ENCODE measurements around the gene PHLPP1.

PHLPP1 gene

DNA sequence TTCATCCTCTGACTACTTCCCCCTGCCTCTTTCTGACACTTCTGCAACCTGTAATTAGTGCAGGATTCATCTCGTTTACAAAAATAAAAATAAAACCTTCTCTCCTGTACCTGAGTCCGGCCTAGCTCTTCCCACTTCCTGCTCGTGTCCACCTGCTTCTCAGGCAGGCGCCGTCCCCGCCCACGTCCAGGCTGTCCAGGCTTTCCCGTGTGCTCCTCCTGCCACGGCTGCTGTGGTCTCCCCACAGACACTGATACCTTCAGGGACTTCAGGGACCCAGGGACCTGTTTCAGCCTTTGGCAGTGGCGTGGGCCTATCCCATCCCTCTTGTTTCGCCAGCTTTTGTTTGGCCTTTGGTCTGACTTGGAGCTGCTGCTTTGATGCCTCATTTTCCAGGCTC is 272.5 kb downstream of the PHLPP1 start:
- no peak for FAIRE-seq

DNA sequence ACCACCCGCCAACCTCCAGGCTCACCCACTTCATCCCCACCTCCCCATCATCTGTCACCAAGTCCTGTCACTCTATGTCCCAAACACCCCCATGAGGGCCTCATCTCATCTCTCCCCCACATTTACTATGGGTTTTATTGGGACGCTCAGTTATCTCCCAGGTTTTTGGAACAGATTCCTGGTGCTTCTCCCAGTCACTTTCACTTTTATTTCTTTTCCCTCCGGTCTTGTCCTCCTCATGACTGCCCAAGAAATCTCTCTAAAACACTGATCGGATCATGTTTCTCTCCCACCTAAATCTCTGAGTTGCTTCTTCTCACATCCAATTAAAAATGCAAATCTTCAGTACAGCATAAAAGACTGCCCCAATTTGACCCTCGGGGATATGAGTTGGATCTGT is 273.1 kb downstream of the PHLPP1 start:
- no peak for FAIRE-seq

DNA sequence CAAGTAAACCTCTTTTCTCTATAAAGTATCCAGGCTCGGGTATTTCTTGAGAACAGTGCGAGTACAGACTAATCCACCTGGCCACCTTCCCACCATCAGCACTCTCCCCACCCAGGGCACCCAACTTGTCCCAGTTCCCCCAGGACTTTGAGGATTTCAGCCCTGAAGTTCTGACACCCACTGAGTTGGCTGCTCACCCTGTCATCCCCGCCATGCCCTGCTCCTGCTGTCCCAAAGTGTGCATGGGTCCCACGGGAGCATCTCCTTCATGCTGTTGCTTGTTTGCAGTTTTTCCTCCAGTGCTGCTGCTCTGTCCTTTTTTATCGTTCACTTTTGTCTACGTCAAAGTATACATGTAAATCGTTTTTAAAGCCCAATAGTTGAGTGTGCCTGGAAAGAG is 273.9 kb downstream of the PHLPP1 start:
- no peak for FAIRE-seq

GRCh38 chr18:62990653-62991052 is 275.3 kb downstream of the PHLPP1 start:
- no peak for FAIRE-seq

DNA sequence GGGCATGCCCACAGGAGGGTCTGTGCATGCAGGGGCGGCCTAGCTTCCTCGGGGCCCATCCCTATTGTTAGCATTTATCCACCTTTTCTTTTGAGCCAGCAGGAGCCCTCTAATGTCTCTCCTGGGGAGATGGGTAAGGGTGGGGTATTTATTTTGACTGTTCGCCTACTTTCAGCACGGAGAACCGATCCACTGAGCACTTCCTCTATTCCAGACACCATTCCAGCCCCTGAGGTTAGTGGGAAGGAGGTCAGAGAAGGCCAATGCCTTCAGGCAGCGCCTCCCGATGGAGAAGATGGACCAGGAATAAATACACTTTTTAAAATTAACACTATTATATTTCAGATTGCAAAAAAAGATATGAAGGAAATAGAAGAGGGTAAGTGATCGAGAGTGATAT is 276.0 kb downstream of the PHLPP1 start:
- FAIRE-seq = no peak

- FAIRE-seq = no peak
Observed at GRCh38 chr18:62991959-62992358, 276.6 kb downstream of the PHLPP1 start.

- no peak for FAIRE-seq
Observed at GRCh38 chr18:62992877-62993365, 277.6 kb downstream of the PHLPP1 start.

GRCh38 chr18:62996566-62996965 is 281.2 kb downstream of the PHLPP1 start:
- FAIRE-seq = no peak

DNA sequence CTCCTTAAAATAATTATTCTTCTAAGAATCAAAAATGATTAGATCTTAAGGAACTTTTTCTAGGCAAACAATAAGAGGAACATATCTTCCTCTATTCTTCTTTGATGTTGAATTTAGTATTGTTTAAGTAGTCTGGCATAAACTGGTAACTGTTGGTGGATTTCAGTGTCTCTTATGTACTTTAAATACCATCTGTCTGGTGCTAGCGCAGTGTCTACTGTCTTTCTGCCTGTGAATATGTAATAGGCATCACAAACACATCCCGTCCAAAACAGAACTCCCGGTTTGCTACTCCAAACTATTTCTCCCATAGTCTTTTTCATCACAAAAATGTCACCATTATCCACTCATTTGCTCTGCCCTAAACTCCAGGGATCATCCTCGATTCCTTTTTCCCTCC is 281.7 kb downstream of the PHLPP1 start:
- FAIRE-seq = no peak

DNA sequence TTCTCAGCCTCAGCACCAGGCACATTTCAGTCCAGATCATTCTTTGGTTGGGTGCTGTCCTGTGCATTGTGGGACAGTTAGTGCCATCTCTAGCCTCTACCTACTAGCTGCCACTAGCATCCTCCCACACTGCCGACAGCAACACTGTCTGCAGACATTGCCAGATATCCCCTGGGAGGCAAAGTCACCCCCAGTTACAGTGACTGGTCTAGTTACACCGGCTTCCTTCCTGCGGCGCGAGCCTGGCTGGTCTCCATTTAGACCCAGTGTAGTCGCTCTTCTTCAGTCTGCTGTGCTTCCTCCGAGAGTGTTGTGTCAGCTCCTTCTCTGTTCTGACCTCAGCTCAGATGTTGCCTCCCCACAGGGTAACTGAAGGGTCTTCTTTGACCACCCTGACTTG is 283.1 kb downstream of the PHLPP1 start:
- FAIRE-seq = no peak

- no peak for FAIRE-seq
Observed at GRCh38 chr18:62999392-62999791, 284.1 kb downstream of the PHLPP1 start.

GRCh38 chr18:62999921-63000320 is 284.6 kb downstream of the PHLPP1 start:
- FAIRE-seq = no peak

DNA sequence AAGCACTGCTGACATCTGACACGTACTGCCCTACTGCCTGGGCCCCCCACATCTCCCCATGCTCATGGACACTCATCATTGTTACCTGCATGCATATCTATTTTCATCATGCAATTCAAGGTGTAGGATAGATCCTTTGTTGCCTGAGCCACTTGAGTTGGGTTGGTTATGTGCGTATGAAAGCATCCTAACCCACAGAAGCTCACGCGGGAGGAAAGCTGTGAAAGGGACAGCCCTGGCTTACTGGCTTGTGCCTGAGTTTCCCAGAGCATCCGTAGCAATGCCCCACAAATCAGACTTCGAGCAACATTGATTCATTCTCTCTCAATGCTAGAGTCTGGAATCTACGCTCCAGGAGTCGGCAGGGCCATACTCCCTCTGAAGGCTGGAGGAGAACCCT is 285.5 kb downstream of the PHLPP1 start:
- FAIRE-seq = no peak

GRCh38 chr18:63001861-63002260 is 286.5 kb downstream of the PHLPP1 start:
- FAIRE-seq = no peak

DNA sequence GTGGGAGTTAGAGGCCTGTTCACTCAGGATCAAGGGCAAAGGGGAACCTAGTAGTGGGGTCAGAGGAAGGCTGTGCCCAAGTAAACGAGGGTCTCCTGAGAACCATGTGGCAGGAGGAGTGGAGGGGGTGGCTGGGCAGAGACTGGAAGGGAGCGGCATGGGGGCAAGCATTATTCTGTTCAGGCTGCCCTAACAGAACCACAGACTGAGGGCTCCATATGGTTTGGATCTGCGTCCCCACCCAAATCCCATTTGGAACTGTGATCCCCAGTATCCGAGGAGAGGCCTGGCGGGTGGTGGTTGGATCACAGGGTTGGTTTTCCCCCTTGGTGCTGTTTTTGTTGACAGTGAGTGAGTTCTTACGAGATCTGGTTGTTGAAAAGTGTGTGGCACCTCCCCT is 287.0 kb downstream of the PHLPP1 start:
- no peak for FAIRE-seq

DNA sequence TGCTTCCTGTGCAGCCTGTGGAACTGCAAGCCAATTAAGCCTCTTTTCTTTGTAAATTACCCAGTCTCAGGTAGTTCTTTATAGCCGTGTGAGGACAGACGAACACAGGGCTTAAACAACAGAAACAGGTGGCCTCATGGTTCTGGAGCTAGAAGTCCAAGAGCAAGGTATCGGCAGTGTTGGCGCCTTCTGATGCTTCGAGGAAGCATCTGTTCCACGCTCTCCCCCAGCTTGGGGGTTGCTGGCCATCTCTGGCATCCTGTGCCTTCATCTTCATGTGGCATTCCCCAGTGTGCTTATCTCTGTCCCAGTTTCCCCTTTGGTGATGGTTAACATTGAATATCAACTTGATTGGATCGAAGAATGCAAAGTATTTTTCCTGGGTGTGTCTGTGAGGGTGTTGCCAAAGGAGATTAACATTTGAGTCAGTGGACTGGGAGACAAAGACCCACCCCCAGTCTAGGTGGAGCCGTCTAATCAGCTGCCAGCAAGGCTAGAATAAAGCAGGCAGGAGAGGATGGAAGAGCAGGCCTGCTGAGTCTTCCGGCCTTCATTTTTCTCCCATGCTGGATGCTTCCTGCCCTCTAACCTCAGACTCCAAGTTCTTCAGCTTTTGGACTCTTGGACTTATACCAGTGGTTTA is 287.6 kb downstream of the PHLPP1 start:
- FAIRE-seq = no peak

DNA sequence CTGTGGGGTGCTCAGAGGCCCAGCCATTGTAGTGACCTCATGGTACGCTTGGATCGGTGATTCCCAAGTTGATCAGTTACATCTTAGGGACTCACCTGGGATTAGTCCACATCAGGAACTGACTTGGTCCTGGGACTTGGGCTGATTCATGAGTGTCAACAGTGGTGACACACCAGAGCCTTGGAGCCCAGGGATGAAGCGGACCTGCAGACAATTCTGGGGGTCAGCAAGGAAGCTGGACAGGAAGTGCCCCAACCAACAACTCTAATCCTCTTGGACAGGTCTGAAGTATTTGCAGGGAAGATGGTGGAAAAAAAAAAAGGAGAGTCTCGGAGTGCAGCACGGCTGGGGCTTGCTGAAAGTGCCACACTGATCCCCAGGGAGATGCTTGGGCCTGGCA is 288.6 kb downstream of the PHLPP1 start:
- no peak for FAIRE-seq

- FAIRE-seq = no peak
Observed at GRCh38 chr18:63004466-63005089, 289.2 kb downstream of the PHLPP1 start.

GRCh38 chr18:63005306-63005705 is 290.0 kb downstream of the PHLPP1 start:
- FAIRE-seq = no peak

- FAIRE-seq = no peak
Observed at GRCh38 chr18:63007231-63007630, 291.9 kb downstream of the PHLPP1 start.

DNA sequence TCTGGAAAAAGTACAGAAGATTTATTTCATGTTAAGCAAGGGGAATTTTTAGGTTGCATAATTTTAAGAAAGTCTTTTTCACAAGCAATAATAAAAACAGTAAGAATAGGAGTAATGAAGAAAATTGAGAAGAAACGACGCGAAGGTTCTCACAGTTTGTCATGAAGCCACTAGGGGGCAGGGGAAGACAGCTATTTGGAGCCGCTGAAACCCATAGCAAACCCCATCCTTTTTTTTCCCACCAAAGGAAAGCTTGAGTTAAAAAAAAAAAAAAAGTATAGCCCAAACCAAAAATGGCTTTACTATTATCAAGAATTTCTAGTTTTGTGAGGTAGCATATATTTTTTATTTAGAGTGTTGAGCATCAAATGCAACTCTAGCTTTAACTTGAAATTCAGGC is 300.9 kb downstream of the PHLPP1 start:
- FAIRE-seq = peak; percentile 95

- FAIRE-seq = no peak
Observed at GRCh38 chr18:63017076-63017475, 301.7 kb downstream of the PHLPP1 start.

GRCh38 chr18:63017977-63018376 is 302.6 kb downstream of the PHLPP1 start:
- FAIRE-seq = no peak

- FAIRE-seq = no peak
Observed at GRCh38 chr18:63022429-63023022, 307.2 kb downstream of the PHLPP1 start.
